Stimulated activated CD8-positive, alpha-beta memory T cell treated with anti-CD3 and anti-CD28 coated beads, Interleukin-7, amount 100 ng/mL, for 48 hours (primary cell): Measurements from ENCODE around the gene C1orf159.

ENCODE experiments used
- DNase-seq, 2 donors: peaks; one replicate each; pipeline ENCODE4 v3.0.0-alpha.2; 2020; ENCODE audit warnings: low read depth in 1 of 2; ENCODE audit errors: extremely low read depth in 1 of 2

Gene C1orf159

GRCh38 chr1:1094981-1095380, 20.9 kb downstream of the C1orf159 start:
- no peak for DNase-seq

GRCh38 chr1:1093610-1093943, 22.3 kb downstream of the C1orf159 start:
- no peak for DNase-seq

GRCh38 chr1:1092894-1093609, 22.8 kb downstream of the C1orf159 start:
- no peak for DNase-seq

- DNase-seq: no peak
These were observed 23.6 kb downstream of the C1orf159 start for GRCh38 chr1:1092149-1092855.

GRCh38 chr1:1091344-1092148, 24.3 kb downstream of the C1orf159 start:
- DNase-seq: no peak

GRCh38 chr1:1090424-1091343, 25.2 kb downstream of the C1orf159 start:
- DNase-seq: no peak

- no peak for DNase-seq
These were observed 26.0 kb downstream of the C1orf159 start for GRCh38 chr1:1089731-1090423.

- DNase-seq: no peak
These were observed 26.8 kb downstream of the C1orf159 start for GRCh38 chr1:1088801-1089680.

- DNase-seq: no peak
These were observed 27.7 kb downstream of the C1orf159 start for GRCh38 chr1:1088029-1088800.

GRCh38 chr1:1087351-1088028, 28.4 kb downstream of the C1orf159 start:
- DNase-seq: no peak

GRCh38 chr1:1086911-1087341, 29.0 kb downstream of the C1orf159 start:
- no peak for DNase-seq

GRCh38 chr1:1085911-1086841, 29.7 kb downstream of the C1orf159 start:
- DNase-seq: no peak

- DNase-seq: no peak
These were observed 30.6 kb downstream of the C1orf159 start for GRCh38 chr1:1085171-1085841.

- no peak for DNase-seq
These were observed 31.3 kb downstream of the C1orf159 start for GRCh38 chr1:1084372-1085170.
